ENCODE measurements around the gene PHF1.

The PHF1 gene

DNA sequence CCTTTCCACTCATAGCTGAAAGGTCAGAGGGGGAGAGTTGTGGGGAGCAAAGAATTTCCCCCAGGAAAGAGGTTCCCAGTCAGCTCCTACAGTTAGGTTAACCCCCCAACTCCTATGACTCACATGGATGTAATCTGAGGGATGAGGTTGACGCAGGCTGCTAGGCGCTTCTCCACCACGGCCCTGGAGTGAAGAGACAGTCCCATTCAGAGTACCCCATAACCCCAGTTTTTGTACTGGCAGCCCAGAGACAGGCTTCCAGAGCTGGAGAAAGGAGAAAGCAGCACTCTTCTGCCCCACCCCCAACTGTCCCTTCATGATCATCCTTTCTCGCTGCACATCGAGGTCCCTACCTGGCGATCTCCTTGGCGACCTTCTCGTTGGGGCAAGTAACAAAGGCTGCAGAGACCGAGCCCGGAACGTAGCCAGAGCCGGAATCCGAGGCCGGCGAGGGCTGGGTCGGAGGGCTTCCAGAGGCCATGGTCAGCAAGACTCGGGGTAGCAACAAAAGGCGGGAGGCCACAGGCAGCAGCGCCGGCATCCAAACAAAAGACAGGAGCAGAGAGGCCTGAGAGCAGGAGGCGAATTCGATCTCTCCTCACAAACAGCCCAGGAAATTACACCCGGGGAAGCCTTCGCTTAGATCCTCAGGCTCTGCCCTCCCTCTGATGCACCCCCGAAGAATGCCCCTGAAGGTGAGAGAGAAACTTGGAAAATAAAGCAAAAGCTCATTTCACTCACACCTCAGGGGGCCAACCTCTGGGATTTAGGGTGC, 6.5 kb downstream of the PHF1 start:
- DNase-seq (ENCODE audit: low read depth in 4 of 4, low spot score in 1 of 4) = no peak

GRCh38 chr6:33417903-33418689, 7.3 kb downstream of the PHF1 start, which contains the start of gene CUTA:
CUTA (minus strand) TSS chr6:33418107; CDS start chr6:33418000, 107 bp downstream.
- peak; percentile 83 to 98 (median 96) for DNase-seq (ENCODE audit: low read depth in 4 of 4, low spot score in 1 of 4)

DNA sequence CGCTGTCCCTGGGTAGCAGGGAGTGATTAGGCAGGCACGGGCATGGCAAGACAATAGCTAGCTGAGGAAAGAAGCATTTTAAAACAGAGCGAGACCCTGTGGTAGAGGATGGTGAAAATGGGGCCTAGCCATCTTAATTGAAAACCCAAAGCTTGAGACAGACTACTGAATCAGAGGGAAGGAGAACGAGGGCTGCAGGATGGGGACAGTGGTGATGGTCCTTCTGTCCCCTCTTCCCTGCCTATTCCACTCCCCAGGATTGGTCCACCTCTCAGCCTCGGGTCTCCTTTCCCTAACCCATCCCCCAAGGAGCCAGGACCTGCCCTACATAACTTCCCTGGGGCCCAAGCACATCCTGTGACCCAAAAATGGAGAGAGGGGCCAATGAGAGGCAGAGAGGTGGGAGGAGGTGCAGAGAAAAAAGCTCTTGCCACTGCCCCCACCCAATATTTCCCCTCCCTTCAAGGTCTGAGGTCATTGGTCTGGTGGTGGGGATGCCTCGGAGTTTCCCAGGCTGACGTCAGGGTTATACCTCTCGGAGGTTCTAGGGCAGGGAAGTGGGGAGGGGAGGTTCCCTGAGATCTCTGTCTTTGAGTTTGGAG, 8.0 kb downstream of the PHF1 start:
- no peak for DNase-seq (ENCODE audit: low read depth in 4 of 4, low spot score in 1 of 4)

DNA sequence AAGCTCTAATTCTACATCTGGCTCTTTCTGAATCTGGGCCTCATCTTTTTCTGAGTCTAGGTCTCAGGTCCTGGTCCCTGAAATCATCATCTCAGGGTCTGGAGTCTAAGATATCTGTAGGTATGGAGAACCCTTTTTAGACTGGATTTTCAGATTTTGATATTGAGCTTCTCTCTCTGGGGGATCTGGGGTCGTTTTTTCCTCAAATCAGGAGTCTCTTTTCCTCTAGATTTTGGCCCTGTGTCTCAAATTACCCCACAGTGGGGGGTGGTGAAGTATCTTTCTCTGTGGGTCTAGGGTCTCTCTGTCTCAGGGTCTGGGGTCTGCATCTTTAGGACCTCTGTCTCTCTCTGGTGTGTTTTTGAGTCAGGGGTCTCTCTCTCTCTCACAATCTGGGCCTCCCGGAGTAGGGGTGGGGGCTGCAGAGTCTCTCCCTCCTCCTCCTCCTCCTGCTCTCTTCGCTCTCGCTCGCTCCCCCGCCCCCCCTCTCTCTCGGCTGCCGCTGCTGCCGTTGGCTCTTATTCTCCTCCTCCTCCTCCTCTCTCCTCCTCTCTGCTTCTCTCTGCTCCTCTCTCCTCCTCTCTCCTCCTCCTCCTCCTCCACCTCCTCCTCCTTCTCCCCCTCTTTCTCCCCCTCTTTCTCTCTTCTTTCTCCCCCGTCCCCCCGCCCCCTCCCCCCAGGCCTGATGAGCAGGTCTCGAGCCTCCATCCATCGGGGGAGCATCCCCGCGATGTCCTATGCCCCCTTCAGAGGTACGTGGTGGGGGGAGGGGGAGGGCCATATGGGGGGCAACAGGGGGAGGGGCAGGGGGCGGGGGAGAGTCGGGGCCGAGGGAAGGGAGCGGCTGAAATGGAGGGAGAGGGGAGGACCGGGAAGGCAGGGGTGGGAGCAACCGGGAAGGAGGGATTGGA, 9.0 kb downstream of the PHF1 start, which contains the start of gene SYNGAP1:
SYNGAP1 (plus strand) TSS at position 486 of the 911 bp plus-strand sequence; CDS start at position 686, 200 bp downstream.
- no peak for DNase-seq (ENCODE audit: low read depth in 4 of 4, low spot score in 1 of 4)

GRCh38 chr6:33420491-33421343, 9.9 kb downstream of the PHF1 start:
- no peak for DNase-seq (ENCODE audit: low read depth in 4 of 4, low spot score in 1 of 4)

GRCh38 chr6:33421344-33421643, 10.5 kb downstream of the PHF1 start:
- DNase-seq (ENCODE audit: low read depth in 4 of 4, low spot score in 1 of 4) = no peak

DNA sequence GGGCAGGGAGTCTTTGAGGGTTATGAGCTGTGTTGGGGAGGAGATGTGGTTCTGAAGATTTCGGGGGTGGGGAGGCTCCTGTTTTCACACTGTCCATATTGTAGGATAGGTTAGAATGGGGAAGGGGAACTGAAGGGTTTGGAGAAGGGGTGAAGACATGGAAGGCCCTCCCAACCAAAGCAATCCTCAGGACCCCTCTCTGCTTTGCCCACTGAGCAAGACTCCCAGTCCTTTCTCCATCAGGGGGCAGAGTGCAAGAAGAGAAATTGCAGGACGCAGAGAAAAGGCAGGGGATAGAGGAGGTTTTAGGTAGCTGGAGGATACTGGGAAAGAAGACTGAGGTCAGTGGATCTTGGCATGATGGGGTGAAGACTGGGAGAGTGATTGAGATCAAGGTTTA, 13.0 kb downstream of the PHF1 start:
- DNase-seq (ENCODE audit: low read depth in 4 of 4, low spot score in 1 of 4) = no peak

DNA sequence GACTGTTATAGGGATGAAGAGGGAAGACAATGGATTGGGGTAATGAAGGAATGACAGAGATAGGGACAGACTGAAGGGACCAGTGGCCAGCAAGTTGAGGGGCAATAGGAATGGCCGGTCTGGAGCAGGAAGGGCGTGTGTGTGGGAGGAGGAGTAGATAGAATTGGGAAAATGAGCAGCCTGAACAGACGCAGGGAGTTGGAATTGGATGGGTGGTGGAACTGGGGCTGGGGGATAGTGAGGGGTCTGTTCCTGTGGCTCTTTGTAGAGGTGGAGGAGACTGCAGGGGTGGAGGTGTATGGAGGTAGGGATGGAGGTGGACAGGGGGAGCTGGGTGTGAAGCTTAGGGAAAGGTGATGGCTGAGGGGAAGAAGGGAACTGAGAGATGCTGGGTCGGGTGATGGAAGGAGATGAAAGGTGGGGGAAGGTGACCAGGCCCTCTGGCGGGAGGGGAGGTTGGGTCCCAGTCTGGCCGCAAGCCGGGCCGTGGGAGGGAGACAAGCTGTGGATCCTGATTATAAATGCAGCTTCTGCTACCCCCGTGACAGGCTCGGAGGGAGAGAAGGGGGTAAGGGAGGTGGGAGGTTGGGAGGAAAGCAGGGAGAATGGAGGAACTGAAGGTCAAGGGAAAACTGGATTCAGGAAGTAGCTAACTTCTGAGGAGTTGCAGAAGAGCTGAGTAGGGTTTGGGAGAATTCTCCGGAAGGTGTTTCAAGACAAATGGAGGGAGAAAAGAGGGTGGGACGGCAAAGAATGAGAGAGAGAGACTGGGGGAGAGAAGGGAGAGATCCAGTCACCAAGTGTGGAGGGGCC, 14.2 kb downstream of the PHF1 start:
- no peak for DNase-seq (ENCODE audit: low read depth in 4 of 4, low spot score in 1 of 4)

DNA sequence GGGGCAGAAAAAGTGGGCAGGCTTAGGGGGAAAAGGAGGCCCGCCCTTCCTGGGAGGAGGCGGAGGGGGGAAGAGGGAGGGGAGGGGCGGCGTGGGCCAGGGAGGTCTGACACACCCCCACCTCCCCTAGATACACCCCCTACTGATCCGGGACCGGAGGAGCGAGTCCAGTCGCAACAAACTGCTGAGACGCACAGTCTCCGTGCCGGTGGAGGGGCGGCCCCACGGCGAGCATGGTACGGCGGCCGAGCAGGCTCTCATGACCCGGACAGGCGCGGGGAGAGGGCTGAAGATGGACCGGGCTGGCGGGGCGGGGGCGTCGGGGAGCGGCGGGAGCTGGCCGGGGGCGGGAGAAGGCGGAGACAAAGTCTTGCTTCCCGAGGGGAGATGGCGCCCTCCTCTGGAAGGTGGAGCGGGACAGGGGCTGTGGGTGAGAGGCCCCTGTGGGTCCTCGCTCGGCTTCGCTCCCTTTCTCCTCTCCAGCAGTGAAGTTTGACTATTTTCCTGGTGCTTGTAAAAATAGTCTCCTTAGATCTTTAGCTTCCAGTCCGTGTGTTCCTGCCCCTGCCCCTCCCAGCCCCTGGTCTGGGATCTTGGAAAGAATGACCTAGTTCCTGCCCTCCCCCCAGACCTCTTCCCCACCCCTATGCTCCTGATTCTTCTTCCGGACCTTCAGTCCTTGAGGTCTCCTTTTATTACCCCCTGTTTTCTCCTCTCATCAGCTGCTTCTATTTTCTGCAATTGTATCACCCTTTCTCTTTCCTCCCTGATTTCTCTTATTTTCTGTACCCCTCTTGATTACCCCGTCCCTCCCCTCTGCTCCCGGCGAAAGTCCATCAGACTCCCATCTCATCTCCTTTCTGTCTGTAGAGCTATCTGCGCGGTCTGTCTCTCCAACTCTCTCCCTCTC, 15.1 kb downstream of the PHF1 start:
- DNase-seq (ENCODE audit: low read depth in 4 of 4, low spot score in 1 of 4) = peak in 2 of 4 experiments; percentile 63 to 86

DNA sequence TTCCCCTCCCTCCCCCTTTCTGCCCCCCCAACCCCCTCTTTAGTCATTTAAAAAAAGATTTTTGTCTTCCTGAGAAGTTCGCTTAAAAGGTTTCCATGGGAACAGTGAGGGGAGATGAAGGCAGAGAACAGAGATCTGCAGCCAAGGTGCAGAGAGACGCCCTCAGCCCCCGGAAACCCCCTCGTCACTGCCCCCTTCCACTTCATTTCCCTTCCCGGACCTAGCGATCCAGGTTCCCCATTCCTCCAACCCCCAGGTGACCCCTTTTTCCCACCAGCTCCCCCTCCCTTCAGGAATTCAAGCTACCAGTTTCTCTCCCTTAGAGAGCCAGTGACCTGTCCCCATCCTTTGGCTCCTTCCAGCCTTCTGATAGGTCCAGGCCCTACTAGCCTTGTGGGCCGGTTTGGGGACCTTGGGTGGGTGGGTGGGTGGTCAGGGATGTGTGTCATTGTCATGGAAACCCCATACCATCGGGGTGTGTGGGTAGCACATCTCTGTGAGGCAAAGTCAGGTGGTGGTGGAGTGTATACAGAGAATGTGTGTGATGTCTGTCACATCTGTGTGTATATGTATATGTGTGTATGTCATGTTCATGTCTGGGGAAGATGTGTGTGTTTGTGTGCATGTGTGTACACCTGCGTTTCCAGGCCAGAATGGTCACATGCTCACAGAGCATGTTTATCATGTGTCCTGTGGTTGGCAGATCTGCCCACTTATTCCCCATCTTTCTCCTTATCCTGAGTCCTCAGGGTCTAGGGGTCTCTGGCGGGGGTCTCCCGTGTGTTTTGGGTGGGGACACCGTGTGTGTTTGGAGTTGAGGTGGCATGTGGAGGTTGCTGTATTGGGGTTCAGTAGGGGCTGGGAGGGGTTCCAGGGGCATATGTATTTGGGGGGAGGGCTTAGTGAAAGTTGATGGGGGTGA, 16.0 kb downstream of the PHF1 start:
- no peak for DNase-seq (ENCODE audit: low read depth in 4 of 4, low spot score in 1 of 4)

DNA sequence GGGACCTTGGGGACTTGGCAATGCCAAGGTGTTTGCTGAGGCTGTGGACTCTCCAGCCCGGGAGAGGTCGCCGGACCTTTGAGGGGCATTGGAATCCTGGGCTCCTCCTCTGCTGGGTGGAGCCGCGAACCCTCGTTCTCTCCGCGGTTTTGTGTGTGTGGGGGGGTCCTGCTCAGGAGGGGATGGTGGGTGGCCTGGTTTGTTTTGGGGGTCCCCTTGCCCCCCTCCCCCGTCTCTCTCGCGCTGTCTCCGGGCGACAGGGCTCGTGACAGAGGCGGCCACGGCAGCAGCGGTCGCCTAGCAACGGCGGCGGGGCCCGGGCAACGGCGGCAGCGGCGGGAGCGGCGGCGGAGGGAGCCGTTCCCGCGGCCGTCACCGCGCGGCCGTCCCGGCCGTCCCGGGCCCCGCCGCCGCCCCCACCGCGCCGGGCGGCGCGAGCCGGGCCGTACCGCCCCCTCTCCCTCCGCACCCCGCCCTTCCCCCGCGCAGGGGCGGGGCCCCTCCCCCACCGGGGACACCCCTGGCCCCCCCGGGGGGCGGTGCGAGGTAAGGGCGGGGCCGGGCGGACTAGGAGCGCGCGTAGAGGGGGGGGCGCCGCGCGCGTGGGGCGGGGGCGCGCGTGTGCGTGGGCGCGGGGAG, 16.9 kb downstream of the PHF1 start:
- DNase-seq (ENCODE audit: low read depth in 4 of 4, low spot score in 1 of 4) = no peak

- no peak for DNase-seq (ENCODE audit: low read depth in 4 of 4, low spot score in 1 of 4)
These were observed 17.6 kb downstream of the PHF1 start for GRCh38 chr6:33428224-33428965.

GRCh38 chr6:33428966-33429749, 18.3 kb downstream of the PHF1 start:
- DNase-seq (ENCODE audit: low read depth in 4 of 4, low spot score in 1 of 4) = no peak

- DNase-seq (ENCODE audit: low read depth in 4 of 4, low spot score in 1 of 4) = no peak
These were observed 18.9 kb downstream of the PHF1 start for GRCh38 chr6:33429750-33430052.

- DNase-seq (ENCODE audit: low read depth in 4 of 4, low spot score in 1 of 4) = no peak
These were observed 19.5 kb downstream of the PHF1 start for GRCh38 chr6:33430334-33430733.
